Measurements from ENCODE around the gene PRELID1. TPM values are rescaled to one million over a fixed set of nuclear protein-coding genes. Genes with fewer than 3 reads are reported as not detected.

The PRELID1 gene
- total RNA-seq, 2 donors from 2014 or later: 157 to 165 TPM

- H3K4me3 ChIP-seq (ENCODE audit: low read length): no peak overlapping the region
- no peak overlapping the region for H3K9ac ChIP-seq (ENCODE audit: extremely low read depth, low read length, poor library complexity, severe bottlenecking)
- Mint-ChIP-seq H3K36me3 (ENCODE audit: low read depth) (peaks cover 58% of the 10 kb centered on the region), H3K27ac (no peak overlapping the region), H3K27me3 (ENCODE audit: insufficient read depth) (no peaks in the 10 kb centered on the region), H3K4me3 (no peak overlapping the region), H3K9me3 (no peaks in the 10 kb centered on the region), H3K4me1 (peaks cover 10% of the 10 kb centered on the region)
- H3K4me1 ChIP-seq (ENCODE audit: control insufficient read depth, insufficient read depth, low read length): no peaks in the 10 kb centered on the region
- H3K36me3 ChIP-seq (ENCODE audit: control insufficient read depth, insufficient read depth, low read length): peaks cover 63% of the 10 kb centered on the region
- DNase-seq: no peak
- TF ChIP-seq CTCF (conservative IDR thresholded peaks at IDR 0.05): no peak
- H3K27me3 ChIP-seq (ENCODE audit: control insufficient read depth, insufficient read depth, low read length, poor library complexity, severe bottlenecking): no peaks in the 10 kb centered on the region
- H3K27ac ChIP-seq (ENCODE audit: low read depth, low read length): no peak overlapping the region
- 95 to 100% methylated on average over 4 to 6 of the region's 6 CpGs for WGBS, 2 experiments (ENCODE audit: insufficient coverage in 1 of 2, insufficient read length in 1 of 2)
- peaks cover 6% of the 10 kb centered on the region for H3K9me3 ChIP-seq (ENCODE audit: control insufficient read depth, low read length)
These were observed 40.2 kb downstream of the PRELID1 start for GRCh38 chr5:177343777-177344176.

GRCh38 chr5:177344891-177345290, 41.3 kb downstream of the PRELID1 start:
- Histone ChIP-seq H3K4me1 (ENCODE audit: control insufficient read depth, insufficient read depth, low read length) (peaks cover 2% of the 10 kb centered on the region), H3K9me3 (ENCODE audit: control insufficient read depth, low read length) (peaks cover 6% of the 10 kb centered on the region), H3K4me3 (ENCODE audit: low read length) (no peak overlapping the region), H3K27ac (ENCODE audit: low read depth, low read length) (no peak overlapping the region), H3K36me3 (ENCODE audit: control insufficient read depth, insufficient read depth, low read length) (peaks cover 62% of the 10 kb centered on the region), H3K9ac (ENCODE audit: extremely low read depth, low read length, poor library complexity, severe bottlenecking) (no peak overlapping the region), H3K27me3 (ENCODE audit: control insufficient read depth, insufficient read depth, low read length, poor library complexity, severe bottlenecking) (no peaks in the 10 kb centered on the region)
- TF ChIP-seq CTCF (conservative IDR thresholded peaks at IDR 0.05): no peak
- Mint-ChIP-seq H3K36me3 (ENCODE audit: low read depth) (peaks cover 51% of the 10 kb centered on the region), H3K4me3 (no peak overlapping the region), H3K9me3 (no peaks in the 10 kb centered on the region), H3K4me1 (peaks cover 11% of the 10 kb centered on the region), H3K27me3 (ENCODE audit: insufficient read depth) (no peaks in the 10 kb centered on the region), H3K27ac (no peak overlapping the region)
- DNase-seq: no peak
- WGBS, 2 experiments (ENCODE audit: insufficient coverage in 1 of 2, insufficient read length in 1 of 2): 96 to 100% methylated on average over 2 to 6 of the region's 6 CpGs

DNA sequence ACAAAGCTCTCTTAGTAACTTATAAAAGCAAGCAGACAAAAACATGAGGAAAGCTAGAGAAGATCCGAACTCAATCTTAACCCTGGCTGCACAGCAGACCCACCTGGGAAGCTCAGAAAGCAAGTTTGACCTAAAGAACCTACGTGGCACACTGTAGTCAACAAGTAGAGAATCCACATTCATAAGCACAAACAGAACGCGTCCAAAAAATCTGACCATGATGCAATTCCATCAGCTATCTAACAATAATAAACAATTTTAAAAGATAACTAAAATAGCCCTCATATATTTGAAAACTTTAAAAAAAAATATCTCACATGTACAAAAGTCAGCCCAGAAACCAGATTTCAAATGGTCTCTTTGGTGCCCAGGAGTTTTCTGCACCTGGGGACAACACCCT, 43.2 kb downstream of the PRELID1 start:
- H3K4me1 Mint-ChIP-seq: peaks cover 18% of the 10 kb centered on the region
- WGBS, 2 experiments (ENCODE audit: insufficient coverage in 1 of 2, insufficient read length in 1 of 2): 70 to 75% methylated on average over 4 of the region's 4 CpGs
- Histone ChIP-seq H3K27ac (ENCODE audit: low read depth, low read length) (no peak overlapping the region), H3K9me3 (ENCODE audit: control insufficient read depth, low read length) (no peaks in the 10 kb centered on the region), H3K36me3 (ENCODE audit: control insufficient read depth, insufficient read depth, low read length) (peaks cover 54% of the 10 kb centered on the region), H3K27me3 (ENCODE audit: control insufficient read depth, insufficient read depth, low read length, poor library complexity, severe bottlenecking) (no peaks in the 10 kb centered on the region), H3K9ac (ENCODE audit: extremely low read depth, low read length, poor library complexity, severe bottlenecking) (no peak overlapping the region), H3K4me3 (ENCODE audit: low read length) (no peak overlapping the region), H3K4me1 (ENCODE audit: control insufficient read depth, insufficient read depth, low read length) (peaks cover 11% of the 10 kb centered on the region)
- H3K36me3 Mint-ChIP-seq (ENCODE audit: low read depth): peaks cover 40% of the 10 kb centered on the region
- no peaks in the 10 kb centered on the region for H3K27me3 Mint-ChIP-seq (ENCODE audit: insufficient read depth)
- no peak overlapping the region for H3K4me3 Mint-ChIP-seq
- no peak overlapping the region for H3K27ac Mint-ChIP-seq
- H3K9me3 Mint-ChIP-seq: no peaks in the 10 kb centered on the region
- no peak for TF ChIP-seq CTCF (conservative IDR thresholded peaks at IDR 0.05)
- DNase-seq: no peak
